Right hindlimb (tissue), 1 donor: ENCODE measurements around the gene STAU1.
"Not testable (repeated sequence)": the region's sequence is repeated elsewhere in the genome, so short reads cannot be mapped to it uniquely, and the experiment has no call there.

Source experiments
- DNase-seq: peaks from one replicate; pipeline ENCODE4 v3.0.0-alpha.2; 2018

Gene STAU1

DNA sequence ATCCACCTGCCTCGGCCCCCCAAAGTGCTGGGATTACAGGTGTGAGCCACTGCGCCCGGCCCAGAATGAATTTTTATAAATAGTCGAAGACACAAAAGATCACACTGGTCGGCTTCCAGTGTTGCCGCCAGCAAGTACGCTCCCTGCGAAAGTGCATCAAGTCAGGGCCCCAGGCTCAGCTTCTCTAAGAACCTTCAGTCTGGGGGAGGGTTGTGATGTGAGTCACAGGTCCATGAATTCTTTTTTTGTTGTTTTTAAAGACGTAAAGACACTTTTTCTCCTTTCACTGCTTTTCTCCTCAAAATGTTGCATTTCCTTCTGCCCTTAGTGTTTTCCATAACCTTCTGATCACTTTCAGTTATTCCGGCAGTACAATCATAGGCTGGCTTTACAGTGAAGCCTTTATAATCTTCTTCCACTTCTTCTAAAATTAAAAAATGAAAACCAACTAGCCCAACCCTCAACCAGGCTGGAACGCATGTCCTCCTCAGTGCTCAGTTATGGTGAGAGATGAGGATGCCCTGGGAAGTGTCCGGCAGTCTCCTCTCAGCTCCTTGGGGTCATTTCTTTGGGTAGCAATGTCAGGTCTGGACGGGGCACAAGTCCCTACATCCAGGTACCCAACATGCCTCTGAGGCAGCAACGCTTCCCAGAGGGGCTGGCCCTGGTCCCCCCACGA is 75.4 kb downstream of the STAU1 start:
- no peak for DNase-seq

DNA sequence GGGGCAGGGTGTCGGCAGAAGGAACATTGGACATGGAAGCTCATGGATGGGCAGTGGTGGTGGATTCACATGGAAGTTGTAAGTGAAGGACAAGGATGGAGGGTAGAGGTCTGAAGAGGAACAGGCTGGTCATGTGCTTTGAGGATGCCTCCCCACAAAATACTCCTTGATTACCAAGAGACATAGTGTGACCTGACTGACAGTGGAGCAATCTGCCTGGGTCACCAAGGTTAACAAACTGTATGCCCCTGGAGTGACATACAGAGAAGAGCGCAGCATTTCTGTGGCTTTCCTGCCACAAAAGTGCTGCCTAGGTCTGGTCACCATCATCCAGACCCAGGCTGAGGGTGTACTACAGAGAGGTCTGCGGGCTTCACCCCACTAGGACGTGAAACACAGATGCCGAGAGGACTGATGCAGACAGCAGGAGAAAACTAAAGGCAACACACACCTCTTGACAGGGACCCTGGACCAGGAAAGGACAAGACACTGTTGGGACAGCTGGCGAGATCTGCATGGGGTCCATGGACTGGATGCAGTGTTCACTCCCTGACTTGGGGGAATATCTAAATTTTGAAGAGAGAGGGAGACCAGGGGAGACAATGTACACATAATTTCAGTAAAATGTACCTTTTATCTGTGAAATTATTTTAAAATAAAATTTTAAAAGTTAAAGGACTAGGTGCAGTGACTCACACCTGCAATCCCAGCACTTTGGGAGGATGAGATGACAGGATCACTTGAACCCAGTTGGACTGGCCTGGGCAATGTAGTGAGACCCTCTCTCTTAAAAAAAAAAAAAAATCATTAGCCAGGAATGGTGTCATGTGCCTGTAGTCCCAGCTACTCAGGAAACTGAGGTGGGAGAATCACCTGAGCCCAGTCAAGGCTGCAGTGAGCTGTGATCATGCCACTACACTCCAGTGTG is 77.1 kb downstream of the STAU1 start:
- DNase-seq = no peak

GRCh38 chr20:49106328-49106727 is 81.8 kb downstream of the STAU1 start:
- no peak for DNase-seq

GRCh38 chr20:49104979-49105547 is 83.1 kb downstream of the STAU1 start:
- DNase-seq = not testable (repeated sequence)

DNA sequence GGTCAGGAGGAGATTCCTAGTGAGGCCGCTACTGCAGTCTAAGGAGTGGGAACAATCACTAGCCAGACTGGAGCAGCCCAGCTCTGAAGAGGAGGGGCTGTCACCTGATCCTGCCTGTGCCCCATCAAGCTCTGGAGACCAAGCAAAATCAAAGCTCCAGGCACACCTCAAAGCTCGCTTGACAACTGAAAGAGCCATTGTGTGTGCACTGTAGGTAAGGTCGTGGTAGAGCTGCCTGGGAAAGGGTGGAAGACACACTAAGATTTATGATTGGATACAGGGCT is 83.8 kb downstream of the STAU1 start:
- DNase-seq = no peak

DNA sequence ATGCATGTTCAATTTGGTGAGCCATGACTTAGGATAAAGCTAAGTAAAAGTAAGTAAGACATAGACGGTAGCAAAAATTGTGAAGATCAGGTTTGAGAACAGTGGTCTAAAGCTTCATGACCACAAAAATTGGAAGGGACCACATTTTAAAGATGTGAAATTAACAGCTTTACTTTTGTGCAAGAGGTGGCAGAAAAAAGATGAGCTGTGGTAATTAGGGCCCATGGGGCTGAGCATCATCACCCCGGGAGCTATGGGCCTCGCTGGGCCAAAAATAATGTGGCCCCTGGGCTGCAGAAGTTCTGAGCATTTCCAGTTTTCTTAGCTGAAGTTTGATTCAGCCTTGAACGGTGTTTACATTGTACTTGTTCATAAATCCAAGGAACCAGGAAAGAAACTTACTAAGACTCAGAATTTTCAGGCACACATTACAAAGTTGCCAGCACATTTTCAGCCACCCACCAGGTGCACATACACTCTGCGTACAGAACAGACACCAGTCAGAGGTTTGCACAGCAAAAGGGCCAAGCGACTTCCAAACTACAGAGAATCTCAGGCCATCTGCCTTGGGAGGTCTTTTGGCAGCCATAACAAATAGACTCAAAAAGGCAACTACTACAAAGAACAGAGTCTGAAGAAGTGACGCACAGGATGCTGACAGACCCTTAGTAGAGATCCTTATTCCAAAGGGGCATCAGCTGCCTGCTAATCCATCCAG is 84.3 kb downstream of the STAU1 start:
- no peak for DNase-seq

DNA sequence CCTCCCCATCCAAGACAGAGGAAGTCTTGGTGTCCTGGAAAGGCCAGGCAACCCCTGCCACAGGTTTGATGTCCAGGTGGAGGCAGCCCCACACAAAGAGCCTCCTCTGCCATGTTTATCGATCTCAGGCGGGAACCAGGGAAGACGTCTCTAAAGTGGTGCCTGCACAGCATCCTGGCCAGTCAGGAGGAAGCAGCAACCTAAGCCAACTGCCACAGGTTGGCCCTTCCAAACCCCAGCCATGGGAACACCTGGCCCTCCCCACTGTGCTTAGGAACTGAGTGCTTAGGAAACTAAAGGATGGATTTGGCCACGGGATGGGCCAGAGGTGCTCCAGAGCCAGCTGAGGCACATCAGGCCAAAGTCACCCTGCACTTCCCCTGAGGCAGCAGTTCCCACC is 85.1 kb downstream of the STAU1 start:
- no peak for DNase-seq

DNA sequence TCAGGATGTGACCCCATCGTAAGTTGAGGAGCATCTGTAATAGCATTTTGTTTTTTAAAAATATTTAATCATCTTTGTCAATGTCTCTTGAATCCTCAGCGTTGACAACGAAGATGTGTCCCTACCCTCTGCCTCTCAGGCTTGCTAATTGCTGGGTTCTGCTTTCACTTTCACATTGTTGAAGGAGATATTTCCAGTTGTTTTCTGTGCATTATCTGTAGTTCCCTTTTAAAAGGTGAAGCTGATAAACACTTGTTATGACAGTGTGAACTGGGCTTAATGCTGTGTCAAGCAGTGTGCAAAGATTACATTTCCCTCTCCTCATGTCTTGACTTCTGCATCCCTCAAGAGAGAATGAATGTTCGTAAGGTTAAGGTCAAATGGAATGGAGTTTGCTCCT is 87.2 kb downstream of the STAU1 start:
- DNase-seq = no peak

DNA sequence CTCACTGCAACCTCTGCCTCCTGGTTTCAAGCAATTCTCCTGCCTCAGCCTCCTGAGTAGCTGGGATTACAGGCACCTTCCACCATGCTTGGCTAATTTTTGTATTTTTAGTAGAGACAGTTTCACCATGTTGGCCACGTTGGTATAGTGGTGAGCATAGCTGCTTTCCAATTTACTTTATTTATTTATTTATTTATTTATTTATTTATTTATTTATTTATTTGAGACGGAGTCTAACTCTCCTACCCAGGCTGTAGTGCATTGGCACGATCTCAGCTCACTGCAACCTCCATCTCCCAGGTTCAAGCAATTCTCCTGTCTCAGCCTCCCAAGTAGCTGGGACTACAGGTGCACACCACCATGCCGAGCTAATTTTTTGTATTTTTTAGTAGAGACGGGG is 87.8 kb downstream of the STAU1 start:
- DNase-seq = not testable (repeated sequence)

DNA sequence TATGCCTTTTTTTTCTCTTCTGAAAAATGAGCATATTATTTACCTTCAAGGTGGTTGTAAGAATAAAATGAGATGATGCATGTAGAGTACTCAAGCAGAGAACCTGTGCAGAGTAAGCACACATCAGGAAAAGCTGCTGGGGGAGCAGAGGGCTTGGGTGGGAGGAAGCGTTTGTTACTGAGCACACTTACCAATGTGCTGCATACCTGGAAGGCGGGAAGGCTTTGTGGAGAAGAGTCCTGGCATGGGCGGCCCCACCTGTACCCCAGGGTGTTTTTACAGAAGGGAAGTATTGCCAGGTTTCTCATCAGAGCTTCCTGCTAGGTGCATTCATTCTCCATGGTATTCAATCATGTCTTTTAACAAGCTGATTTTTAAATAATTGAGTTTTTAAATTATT is 89.1 kb downstream of the STAU1 start:
- DNase-seq = no peak

- DNase-seq = no peak
Measured at GRCh38 chr20:49098136-49098535, 90.0 kb downstream of the STAU1 start.

GRCh38 chr20:49097159-49097558 is 91.0 kb downstream of the STAU1 start:
- no peak for DNase-seq

- no peak for DNase-seq
Measured at GRCh38 chr20:49096203-49096730, 91.9 kb downstream of the STAU1 start.

- no peak for DNase-seq
Measured at GRCh38 chr20:49091762-49092161, 96.4 kb downstream of the STAU1 start.

GRCh38 chr20:49091104-49091503 is 97.0 kb downstream of the STAU1 start:
- no peak for DNase-seq

- not testable (repeated sequence) for DNase-seq
Measured at GRCh38 chr20:49082295-49082694, 105.8 kb downstream of the STAU1 start.

GRCh38 chr20:49078310-49078709 is 109.8 kb downstream of the STAU1 start:
- no peak for DNase-seq

DNA sequence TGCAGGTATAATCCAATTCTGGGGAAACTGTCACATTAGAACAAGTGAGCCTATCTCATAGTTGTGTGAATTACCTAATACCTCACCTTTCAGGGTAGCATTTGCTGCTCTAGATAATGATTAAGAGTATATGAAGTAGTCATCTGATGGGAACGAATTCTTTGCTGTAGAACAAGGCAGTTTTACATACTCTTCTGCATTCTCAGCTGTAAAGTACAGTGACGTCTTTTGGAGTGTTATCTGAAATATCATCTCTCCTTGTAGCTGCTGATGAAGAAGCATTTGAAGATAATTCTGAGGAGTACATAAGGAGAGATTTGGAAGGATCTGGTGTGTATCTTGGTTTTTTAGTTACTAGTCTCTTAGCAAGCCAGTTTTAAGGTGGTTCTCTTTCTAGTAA is 113.6 kb downstream of the STAU1 start:
- DNase-seq = no peak
